Myocyte (in vitro differentiated cells): ENCODE measurements around the gene IGSF21. TPM values are rescaled to one million over a fixed set of nuclear protein-coding genes. Genes with fewer than 3 reads are reported as not detected.
"Not testable (repeated sequence)": the region's sequence is repeated elsewhere in the genome, so short reads cannot be mapped to it uniquely, and the experiment has no call there.

Source experiments
- DNase-seq: peaks from one replicate; pipeline ENCODE4 v3.0.0-alpha.2; 2012; ENCODE audit warnings: low read depth
- total RNA-seq: library from RNA; depleted of rRNA; stranded (reverse); fragments of >200 nt; gene quantifications from 2 replicates; pipeline ENCODE4 v1.2.3, GENCODE V29; 2014

Gene IGSF21
- total RNA-seq, 1 donor from 2014 or later = not detected

GRCh38 chr1:18397641-18398040 is 290.0 kb downstream of the IGSF21 start:
- DNase-seq = no peak

GRCh38 chr1:18398791-18399530 is 291.4 kb downstream of the IGSF21 start:
- no peak for DNase-seq

GRCh38 chr1:18400347-18401102 is 292.9 kb downstream of the IGSF21 start:
- DNase-seq = no peak

- no peak for DNase-seq
Observed at GRCh38 chr1:18401921-18402320, 294.3 kb downstream of the IGSF21 start.

- DNase-seq = no peak
Observed at GRCh38 chr1:18404460-18404859, 296.9 kb downstream of the IGSF21 start.

GRCh38 chr1:18407166-18408045 is 299.8 kb downstream of the IGSF21 start:
- no peak for DNase-seq

- DNase-seq = no peak
Observed at GRCh38 chr1:18408656-18409370, 301.2 kb downstream of the IGSF21 start.

GRCh38 chr1:18409609-18410237 is 302.1 kb downstream of the IGSF21 start:
- no peak for DNase-seq

- no peak for DNase-seq
Observed at GRCh38 chr1:18410407-18410806, 302.8 kb downstream of the IGSF21 start.

- no peak for DNase-seq
Observed at GRCh38 chr1:18411321-18411720, 303.7 kb downstream of the IGSF21 start.

GRCh38 chr1:18411820-18412641 is 304.4 kb downstream of the IGSF21 start:
- DNase-seq = no peak

GRCh38 chr1:18412882-18413353 is 305.3 kb downstream of the IGSF21 start:
- DNase-seq = no peak

- DNase-seq = no peak
Observed at GRCh38 chr1:18413541-18414305, 306.1 kb downstream of the IGSF21 start.

- no peak for DNase-seq
Observed at GRCh38 chr1:18414321-18414720, 306.7 kb downstream of the IGSF21 start.

- DNase-seq = no peak
Observed at GRCh38 chr1:18414872-18415447, 307.4 kb downstream of the IGSF21 start.

GRCh38 chr1:18415448-18416027 is 307.9 kb downstream of the IGSF21 start:
- DNase-seq = no peak

- DNase-seq = not testable (repeated sequence)
Observed at GRCh38 chr1:18416126-18416525, 308.5 kb downstream of the IGSF21 start.
